HG03378 (cell line): Measurements from ENCODE around the gene CCT7.
"Not testable (repeated sequence)": the region's sequence is repeated elsewhere in the genome, so short reads cannot be mapped to it uniquely, and the experiment has no call there.

ENCODE experiments used
- ATAC-seq: cut with Tn5 transposase; IDR thresholded peaks from one replicate; pipeline ENCODE4 v1.9.1; 2021; ENCODE audit warnings: mild to moderate bottlenecking, moderate library complexity; ENCODE audit not compliant: unreplicated experiment

The CCT7 gene

DNA sequence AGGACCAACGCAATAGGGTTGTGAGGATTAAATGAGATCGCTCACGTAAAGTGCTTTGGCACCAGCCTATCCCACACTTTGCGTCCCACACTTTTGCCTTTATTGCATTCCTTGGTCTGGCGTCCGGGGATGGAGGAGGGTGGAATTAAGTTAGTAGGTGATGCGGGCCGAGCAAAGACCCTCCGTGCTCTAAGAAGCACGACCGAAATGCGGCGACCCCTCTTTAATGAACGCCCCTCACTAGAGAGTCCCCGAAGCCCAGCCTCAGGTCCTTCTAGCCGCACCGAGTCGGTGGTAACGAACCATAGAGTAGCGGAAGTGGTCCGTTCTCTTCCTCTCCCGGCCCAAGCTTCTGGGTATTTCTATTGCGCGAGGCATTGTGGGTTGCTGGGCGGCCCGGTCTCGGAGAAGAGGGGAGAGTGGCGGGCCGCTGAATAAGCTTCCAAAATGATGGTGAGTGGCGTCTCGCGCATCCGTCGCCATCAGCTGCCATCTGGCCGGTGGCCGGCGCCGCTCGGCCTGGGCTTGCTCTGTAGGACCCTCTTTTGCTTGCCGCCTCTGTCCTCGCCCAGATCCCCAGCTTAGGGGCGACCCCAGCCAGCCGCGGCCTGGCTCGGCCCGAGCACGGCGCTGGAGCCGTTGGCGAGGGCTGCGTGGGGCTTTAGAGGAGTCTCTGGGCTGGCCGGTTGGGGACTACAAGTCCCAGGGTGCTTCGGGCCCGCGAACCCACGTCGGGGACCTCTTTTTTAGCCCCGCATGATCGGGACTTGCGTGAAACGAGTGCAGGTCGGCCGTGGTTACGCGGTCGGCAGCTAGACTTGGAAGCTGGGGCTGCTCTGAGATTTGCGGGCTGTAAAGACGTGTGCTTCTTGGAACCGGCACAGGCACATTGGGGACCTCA, at the start of gene CCT7:
TSS of gene CCT7 (plus strand) at position 377 of the 901 bp plus-strand sequence. CDS start at position 448, 71 bp downstream.
- peak; percentile 60 for ATAC-seq

DNA sequence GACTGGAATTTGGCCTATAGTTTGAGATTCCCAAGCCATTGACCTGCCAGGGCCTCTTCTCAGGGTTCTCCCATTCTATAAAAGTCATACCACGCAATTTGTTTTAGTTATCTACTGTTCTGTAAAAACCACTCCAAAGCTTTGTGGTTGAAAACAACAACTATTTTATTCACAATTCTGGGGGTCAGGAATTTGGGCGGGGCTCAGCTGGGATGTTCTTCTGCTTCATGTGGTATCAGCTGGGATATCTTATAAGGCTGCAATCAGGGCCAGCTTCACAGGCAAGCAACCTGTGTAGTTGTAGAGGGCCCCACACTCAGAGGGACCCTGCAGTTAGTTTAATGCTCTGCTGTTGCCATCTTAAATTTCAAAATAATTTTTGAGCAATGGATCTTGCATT, 48.1 kb upstream of the CCT7 start:
- no peak for ATAC-seq

DNA sequence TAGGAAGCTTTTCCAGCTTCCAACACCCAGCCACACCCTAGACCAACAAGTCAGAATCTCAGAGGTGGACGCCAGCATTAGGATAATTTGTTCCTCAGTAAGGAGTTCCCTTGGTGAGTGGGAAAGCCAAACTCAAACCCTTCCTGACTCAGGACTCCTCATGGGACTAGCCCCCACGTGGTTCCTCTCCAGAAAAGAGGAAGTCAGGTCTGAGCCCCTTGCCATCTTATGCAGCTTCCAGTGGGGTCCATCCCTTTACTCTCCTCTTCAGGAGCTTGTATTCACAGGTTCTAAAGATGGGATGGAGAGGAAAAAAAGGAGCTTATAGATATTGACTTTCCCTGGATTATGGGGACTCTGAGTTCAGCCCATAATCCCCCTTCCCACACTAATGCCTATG, 46.6 kb upstream of the CCT7 start:
- ATAC-seq = no peak

DNA sequence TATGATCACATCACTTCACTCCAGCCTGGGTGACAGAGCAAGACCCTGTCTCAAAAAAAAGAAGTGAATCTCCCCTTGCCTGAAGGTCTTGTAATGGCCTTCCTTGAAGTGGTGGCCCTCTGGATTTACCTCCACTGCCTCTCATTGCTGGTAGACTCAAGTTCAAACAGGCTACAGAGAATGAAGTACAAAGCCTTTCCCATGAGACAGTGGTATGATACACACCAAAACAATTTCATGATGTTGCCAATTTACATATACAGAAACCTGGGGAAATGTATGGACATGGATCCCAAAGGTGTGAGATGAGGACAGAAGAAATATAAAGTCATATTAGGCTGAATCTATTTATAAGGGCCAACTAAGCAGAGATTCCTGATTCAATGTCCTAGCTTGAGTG, 36.5 kb upstream of the CCT7 start:
- no peak for ATAC-seq

DNA sequence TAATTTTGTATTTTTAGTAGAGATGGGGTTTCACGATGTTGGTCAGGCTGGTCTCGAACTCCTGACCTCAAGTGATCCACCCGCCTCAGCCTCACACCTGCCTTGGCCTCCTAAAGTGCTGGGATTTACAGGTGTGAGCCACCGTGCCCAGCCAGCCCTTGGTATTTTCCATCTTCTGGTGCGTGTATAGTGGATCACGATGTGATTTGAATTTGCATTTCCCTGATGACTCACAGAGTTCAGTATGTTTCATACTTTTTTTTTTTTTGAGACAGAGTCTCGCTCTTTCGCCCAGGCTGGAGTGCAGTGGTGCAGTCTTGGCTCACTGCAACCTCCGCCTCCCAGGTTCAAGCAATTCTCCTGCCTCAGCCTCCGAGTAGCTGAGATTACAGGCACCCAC, 33.8 kb upstream of the CCT7 start:
- ATAC-seq = not testable (repeated sequence)

DNA sequence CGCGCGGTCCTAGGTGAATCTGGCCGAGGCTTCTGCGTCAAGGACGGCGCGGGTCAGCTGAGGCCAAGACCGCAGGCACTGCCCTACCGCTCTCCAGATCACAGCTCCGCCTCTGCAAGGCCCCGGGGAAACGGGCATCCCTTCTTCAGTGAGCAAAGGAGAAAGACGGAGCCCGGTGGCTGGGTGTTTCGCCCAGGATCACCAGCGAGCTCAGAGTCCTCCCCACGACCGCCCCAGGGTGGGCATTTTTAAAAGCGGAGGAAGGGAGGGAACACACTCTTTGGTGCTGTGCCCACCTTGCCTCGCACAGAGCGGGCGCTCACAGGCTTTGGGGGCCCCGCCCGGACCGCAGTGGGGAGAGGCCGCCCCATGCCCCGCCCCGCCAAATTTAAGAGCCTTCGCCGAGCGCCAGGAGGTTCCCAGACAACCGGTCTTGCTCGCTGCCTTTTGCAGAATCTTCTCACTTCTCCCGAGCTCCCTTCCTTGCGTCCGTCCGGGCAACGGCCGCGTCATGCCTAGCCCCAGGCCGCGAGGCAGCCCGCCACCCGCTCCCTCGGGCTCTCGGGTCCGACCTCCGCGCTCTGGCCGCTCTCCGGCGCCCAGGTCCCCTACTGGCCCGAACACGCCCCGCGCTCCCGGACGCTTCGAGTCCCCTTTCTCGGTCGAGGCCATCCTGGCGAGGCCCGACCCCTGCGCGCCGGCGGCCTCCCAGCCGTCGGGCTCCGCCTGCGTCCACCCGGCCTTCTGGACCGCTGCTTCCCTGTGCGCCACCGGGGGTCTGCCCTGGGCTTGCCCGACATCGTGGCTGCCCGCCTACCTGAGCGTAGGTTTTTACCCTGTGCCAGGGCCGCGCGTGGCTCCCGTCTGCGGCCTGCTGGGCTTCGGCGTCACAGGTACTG, 31.7 kb upstream of the CCT7 start, which contains the start of gene NOTO:
TSS of gene NOTO (plus strand) at position 419 of the 899 bp plus-strand sequence. CDS start at position 512, 93 bp downstream.
- ATAC-seq = no peak

DNA sequence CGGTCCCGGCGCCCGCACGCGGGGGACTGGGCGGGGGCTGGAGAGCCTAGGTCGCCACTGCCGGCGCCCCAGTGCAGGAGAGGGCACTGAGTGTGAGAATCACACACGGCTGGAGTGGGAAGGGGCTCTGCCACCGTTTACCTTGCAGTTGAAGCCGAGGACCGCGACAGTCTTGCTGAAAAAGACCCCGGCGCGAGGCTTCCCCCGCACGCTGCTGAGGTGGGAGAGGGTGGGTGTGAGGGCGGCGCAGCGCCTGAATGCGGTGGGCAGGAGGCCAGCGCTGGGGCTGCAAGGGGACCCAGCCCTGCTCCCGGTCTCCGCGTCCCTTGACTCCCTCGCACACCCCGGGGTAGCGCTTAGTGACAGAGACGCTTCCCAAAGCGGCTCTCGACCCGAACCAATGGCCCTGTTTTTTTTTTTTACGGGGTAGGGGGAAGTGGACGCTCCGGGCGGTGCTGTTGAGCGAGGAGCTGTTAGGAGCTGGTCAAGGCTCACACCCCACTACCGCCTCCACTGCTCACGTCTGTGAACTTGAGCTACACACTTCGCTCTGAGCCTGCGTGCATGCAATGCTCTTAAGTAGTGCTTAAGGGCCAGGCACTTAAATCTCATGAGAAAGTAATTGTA, 30.9 kb upstream of the CCT7 start:
- no peak for ATAC-seq

DNA sequence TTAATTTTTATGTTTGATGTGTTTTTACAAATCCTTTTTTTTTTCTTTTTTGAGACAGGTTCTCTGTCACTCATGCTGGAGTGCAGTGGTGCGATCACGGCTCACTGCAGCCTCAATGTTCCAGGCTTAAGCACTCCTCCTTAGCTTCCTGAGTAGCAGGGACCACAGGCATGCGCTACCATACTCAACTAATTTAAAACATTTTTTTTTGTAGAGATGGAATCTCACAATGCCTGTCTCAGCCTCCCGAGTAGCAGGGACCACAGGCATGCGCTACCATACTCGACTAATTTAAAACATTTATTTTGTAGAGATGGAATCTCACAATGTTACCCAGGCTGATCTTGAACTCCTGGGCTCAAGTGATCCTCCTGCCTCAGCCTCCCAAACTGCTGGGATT, 28.5 kb upstream of the CCT7 start:
- no peak for ATAC-seq

DNA sequence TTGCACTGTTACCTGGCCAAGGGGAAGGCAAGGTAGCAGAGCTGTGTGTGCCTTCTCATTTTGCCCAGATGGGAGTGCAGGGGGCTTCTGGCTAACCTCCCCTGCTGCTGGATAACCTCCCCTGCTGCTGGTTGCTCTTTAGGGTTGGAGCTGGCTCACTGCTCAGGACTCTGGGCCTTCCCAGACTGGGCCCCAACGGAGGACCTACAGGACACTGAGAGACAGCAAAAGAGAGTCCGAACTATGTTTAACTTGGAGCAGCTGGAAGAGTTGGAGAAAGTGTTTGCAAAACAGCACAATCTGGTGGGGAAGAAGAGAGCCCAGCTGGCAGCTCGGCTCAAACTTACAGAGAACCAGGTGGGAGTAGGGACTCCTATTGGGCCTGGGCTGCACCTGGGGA, 25.9 kb upstream of the CCT7 start:
- no peak for ATAC-seq

DNA sequence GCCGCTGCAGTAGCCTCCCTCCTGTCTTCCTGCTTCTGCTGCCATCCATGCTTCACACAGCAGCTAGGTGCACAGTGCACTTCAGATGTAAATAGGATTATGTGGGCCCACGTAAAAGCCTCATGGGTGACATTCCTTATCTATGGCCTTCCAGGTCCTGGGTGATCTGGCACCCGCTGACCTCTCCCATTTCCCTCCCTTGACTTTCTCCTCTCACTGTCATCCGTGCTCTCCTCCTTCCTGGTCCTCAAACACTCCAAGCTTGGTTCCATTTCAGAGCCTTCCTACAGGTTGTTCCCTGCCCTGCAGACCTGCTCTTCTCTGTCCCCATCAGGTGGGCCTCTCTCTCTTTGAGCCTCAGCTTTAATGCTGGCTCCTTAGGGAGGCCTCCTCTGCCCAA, 24.1 kb upstream of the CCT7 start:
- no peak for ATAC-seq

DNA sequence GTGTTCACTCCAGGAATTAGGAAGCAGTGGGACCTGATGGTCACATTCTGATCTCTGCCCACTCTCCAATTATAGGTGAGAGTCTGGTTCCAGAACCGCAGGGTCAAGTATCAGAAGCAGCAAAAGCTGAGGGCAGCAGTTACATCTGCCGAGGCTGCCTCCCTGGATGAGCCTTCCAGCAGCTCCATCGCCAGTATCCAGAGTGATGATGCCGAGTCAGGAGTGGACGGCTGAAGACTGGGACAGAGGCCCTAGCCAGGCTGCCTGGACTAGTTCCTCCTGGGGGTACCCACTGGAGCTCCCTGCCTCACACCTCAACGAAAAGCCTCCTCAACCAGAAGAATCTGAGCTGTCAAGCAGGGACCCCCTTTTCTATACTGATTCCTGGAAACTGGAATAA, 23.4 kb upstream of the CCT7 start:
- no peak for ATAC-seq

DNA sequence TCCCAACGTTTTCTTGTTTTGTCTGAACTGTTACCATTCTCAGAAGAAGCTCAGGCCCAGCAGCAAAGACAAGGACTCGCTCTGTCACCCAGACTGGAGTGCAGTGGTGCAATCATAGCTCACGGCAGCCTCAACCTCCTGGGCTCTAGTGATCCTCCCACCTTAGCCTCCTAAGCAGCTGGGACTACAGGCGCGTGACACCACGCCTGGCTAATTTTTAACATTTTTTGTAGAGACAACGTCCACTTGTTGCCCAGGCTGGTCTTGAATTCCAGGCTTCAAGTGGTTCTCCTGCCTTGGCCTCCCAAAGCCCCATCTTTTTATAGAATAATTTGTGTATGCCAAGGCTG, 22.0 kb upstream of the CCT7 start:
- ATAC-seq = no peak

DNA sequence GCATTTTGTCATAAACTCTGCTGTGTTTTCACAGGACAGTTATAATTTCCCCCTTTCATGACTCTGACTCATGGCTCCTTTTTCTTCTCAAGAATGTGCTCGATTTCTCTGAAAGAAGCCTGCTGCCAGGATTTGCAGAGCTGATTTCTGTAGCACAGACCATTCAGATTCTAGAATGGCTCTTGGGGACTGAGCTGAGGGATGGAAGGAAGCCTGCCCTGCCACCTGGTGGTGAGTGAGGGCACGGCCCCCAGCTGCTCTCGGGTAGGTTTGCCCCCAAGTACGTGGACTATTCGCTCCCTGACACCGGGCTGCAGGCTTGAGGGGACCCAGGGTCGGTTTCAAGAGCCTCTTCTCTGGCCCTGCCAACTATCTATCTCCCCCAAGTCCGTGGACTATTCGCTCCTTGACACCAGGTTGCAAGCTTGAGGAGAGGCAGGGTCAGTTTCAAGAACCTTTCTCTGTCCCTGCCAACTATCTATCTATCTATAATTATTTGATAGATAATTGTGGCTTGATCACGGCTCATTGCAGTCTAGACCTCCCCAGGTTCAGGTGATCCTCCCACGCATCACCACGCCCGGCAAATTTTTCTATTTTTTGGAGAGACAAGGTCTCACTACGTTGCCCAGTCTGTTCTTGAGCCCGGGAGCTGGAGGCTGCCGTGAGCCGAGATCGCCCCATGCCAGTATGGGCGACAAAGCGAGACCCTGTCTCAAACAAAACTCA, 21.5 kb upstream of the CCT7 start:
- ATAC-seq = peak; percentile 59

DNA sequence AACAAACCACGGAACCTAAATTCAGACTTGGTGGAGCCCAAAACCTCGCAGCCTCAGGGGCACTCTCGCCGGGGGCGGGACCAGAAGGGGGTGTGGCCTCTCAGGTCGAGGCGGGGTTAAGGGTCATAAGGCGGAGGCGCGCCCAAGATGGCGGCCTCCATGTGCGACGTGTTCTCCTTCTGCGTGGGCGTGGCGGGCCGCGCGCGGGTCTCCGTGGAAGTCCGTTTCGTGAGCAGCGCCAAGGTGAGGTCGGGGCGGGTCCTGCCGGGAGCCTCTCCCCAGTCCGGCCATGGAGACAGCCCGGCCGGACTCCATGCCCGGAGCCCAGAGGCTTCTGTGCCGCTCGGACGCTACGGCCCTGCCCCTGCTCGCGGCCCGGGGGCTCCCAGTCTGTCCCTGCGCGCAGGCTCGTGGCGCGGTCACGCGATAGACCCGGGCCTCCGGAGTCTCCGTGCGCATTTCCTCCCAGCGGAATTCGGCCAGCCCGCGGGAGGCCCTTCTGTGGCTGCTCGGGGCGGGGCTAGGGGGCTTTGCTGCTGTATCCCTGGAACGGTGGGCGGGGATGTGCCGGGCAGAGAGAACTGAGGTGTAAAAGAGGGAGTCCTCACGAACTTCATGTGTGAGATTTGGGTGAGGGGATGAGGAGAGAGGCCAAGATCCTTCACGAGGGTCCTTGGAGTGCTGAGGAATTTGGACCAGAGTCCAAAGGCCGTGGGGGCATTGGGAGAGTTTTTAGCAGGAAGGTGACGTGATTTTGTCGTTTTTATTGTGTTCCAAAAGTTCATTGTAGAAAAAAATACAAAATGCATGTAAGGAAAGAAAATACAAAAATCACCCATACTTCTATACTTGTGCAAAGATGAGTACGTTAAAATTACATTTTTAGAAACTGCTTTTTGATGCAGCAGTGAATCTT, 19.7 kb upstream of the CCT7 start, which contains the start of gene SMYD5:
TSS of gene SMYD5 (plus strand) at position 126 of the 916 bp plus-strand sequence. CDS start at position 148, 22 bp downstream.
- peak; percentile 89 for ATAC-seq

DNA sequence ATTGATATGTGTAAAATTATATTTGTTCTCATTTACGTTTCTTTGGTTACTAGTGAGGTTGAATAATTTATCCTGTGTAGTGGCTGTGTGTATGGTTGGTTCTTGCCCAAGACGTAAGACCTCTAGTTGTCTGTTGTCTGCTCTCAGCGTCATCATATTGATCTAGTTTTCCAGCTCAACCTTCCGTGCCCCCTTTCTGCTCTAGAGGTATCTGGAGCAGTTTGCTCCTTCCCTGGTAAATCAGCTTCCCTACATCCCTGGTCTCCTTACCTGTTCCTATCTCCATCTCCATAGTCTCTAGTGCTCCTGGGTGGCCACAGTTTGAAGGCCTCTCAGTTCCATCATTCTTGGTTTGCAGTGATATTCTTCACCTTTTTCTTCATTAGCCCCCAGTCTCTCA, 18.9 kb upstream of the CCT7 start:
- ATAC-seq = no peak

DNA sequence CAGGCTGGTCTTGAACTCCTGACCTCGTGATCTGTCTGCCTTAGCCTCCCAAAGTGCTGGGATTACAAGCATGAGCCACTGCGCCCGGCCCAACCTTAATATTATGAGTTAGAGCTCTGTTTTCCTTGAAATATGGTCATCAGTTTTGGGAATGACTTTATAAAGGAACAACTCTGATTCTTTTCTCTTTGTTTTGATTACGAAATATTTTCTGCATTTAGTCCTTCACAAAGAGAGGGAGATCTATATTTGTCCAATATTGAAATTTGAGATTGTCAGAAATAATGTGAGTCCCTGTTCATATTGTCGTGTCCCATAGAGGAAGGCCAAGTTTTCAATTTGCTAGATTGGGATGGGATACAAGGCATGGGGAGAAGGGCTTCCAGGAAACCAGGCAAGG, 16.9 kb upstream of the CCT7 start:
- no peak for ATAC-seq

DNA sequence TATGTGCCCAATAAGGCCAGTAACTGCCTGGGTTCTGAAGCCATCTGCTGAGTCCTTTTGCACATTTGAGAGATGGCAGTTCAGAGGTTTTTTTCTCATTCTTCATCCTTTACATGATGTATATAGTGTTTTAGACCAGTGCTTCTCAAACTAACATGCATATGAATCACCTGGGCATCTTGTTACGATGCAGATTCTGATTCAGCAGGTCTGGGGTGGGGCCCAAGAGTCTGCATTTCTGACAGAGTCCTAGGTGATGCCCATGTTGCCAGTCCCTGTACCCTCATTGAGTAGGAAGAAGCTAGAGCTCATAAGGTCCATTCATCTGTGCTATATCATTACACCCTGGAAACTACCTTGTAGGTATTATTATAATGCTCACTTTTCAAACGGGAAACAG, 16.3 kb upstream of the CCT7 start:
- no peak for ATAC-seq

DNA sequence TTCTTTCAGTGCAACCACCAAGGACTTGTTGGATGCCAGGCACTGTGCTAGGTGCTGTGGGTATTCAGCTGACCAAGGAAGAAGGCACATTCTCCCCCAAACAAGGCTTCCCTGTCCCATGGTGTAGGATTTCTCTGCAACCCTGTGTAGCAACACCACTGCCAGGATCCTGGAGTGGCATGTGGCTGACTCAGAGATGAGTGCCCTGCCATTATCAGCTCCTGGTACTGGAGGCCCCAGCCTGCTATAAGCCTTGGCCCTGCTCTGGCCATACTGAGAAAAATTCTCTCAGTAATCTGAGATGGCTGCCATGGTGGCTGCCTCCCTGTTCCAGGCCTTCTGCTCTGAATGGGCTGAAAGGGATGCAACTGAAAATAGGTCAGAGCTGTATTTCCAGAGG, 15.8 kb upstream of the CCT7 start:
- ATAC-seq = no peak

DNA sequence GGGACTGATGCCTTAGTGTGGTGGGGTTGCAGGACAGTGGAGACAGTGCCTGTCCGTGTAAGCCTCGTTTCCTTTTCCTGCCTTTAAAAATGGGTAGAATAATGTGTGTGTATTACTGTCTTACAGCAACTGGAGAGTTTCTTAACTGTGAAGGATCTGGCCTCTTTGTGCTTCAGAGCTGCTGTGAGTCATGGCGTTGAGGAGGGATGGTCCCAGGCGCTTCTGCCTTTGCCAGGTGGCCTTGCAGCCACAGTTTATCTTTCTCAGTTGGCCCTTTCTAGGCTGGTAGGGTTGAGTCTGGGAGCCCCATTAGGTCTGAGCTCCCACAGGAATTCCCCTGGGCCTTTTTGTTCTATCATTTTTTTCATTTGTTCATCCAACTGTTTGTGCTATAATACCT, 10.3 kb upstream of the CCT7 start:
- no peak for ATAC-seq
